Neural cell (in vitro differentiated cells): ENCODE results near the gene RBMS2. TPM values are rescaled to one million over a fixed set of nuclear protein-coding genes. Genes with fewer than 3 reads are reported as not detected.

Source experiments
- H2AFZ ChIP-seq: fragments of 200-600, 300-800 bp; sonication (generic), shearing (Covaris generic); 2 replicates; pipeline ENCODE4 v1.6.0; 2014; ENCODE audit warnings: low read depth, mild to moderate bottlenecking, antibody characterized with exemption, low read length, moderate library complexity
- H3F3A ChIP-seq: fragments of 200-600 bp; shearing (Covaris generic); 2 replicates; pipeline ENCODE4 v1.6.1; 2016; ENCODE audit warnings: mild to moderate bottlenecking, moderate library complexity, mixed read lengths, antibody characterized with exemption, low read length; ENCODE audit not compliant: insufficient read depth, poor library complexity, severe bottlenecking
- H3K27ac ChIP-seq: fragments of 200-600, 300-800 bp; sonication (generic), shearing (Covaris generic); 2 replicates; pipeline ENCODE4 v1.5.1; 2014; ENCODE audit warnings: mild to moderate bottlenecking, low read length, moderate library complexity
- H3K27me3 ChIP-seq: fragments of 300-800, 200-600 bp; sonication (generic), shearing (Covaris generic); 2 replicates; pipeline ENCODE4 v1.6.0; 2014; ENCODE audit warnings: mild to moderate bottlenecking, low read depth, low read length, moderate library complexity; ENCODE audit not compliant: insufficient read depth
- H3K36me3 ChIP-seq: fragments of 300-800, 200-600 bp; sonication (generic), shearing (Covaris generic); 2 replicates; pipeline ENCODE4 v1.5.1; 2014; ENCODE audit warnings: mild to moderate bottlenecking, antibody characterized with exemption, low read length, moderate library complexity; ENCODE audit not compliant: insufficient read depth
- H3K4me2 ChIP-seq: fragments of 300-800, 200-600 bp; sonication (generic), shearing (Covaris generic); 2 replicates; pipeline ENCODE4 v1.6.0; 2014; ENCODE audit warnings: mild to moderate bottlenecking, low read length
- H3K4me3 ChIP-seq: fragments of 300-800, 200-600 bp; sonication (generic), shearing (Covaris generic); 2 replicates; pipeline ENCODE4 v1.5.1; 2014; ENCODE audit warnings: mild to moderate bottlenecking, low read length, moderate library complexity
- H3K79me2 ChIP-seq: fragments of 200-600 bp; shearing (Covaris generic); replicated peaks from 2 replicates; pipeline ENCODE4 v1.6.0; 2014; ENCODE audit warnings: mild to moderate bottlenecking, low read length, moderate library complexity; ENCODE audit not compliant: insufficient read depth
- H3K9ac ChIP-seq: fragments of 300-800, 200-600 bp; sonication (generic), shearing (Covaris generic); 2 replicates; pipeline ENCODE4 v1.6.1; 2016; ENCODE audit warnings: mild to moderate bottlenecking, low read length, mixed read lengths
- H3K9me2 ChIP-seq: fragments of 200-600 bp; shearing (Covaris generic); 2 replicates; pipeline ENCODE4 v1.6.1; 2016; ENCODE audit warnings: mild to moderate bottlenecking, low read length, mixed read lengths; ENCODE audit not compliant: insufficient read depth
- H3K9me3 ChIP-seq: fragments of 200-600, 300-800 bp; sonication (generic), shearing (Covaris generic); 2 replicates; pipeline ENCODE4 v1.6.1; 2016; ENCODE audit warnings: mild to moderate bottlenecking, mixed run types, low read length, moderate library complexity, mixed read lengths
- H4K20me1 ChIP-seq: fragments of 200-600 bp; shearing (Covaris generic); 2 replicates; pipeline ENCODE4 v1.6.1; 2016; ENCODE audit warnings: mild to moderate bottlenecking, mixed run types; ENCODE audit not compliant: insufficient read depth
- CTCF ChIP-seq: fragments of 450-650 bp; IDR thresholded peaks from 2 replicates; pipeline ENCODE4 v1.5.1; 2014; ENCODE audit warnings: antibody characterized with exemption, mild to moderate bottlenecking, moderate library complexity; ENCODE audit not compliant: poor library complexity, severe bottlenecking
- EP300 ChIP-seq: fragments of 450-650 bp; conservative IDR thresholded peaks from 2 replicates; pipeline ENCODE4 v1.6.1; 2014; ENCODE audit warnings: antibody characterized with exemption, mild to moderate bottlenecking, moderate library complexity; ENCODE audit not compliant: poor library complexity, severe bottlenecking
- EZH2 ChIP-seq: fragments of 200-600, 300-800 bp; shearing (Covaris generic), sonication (generic); IDR thresholded peaks from 2 replicates; pipeline ENCODE4 v1.6.1; 2014; ENCODE audit warnings: antibody characterized with exemption, low read length, borderline replicate concordance, mild to moderate bottlenecking; ENCODE audit not compliant: insufficient read depth, poor library complexity, severe bottlenecking
- MXI1 ChIP-seq: fragments of 450-650 bp; conservative IDR thresholded peaks from 2 replicates; pipeline ENCODE4 v1.6.1; 2014; ENCODE audit warnings: antibody characterized with exemption, mild to moderate bottlenecking; ENCODE audit not compliant: poor library complexity, severe bottlenecking
- POLR2AphosphoS5 ChIP-seq: IDR thresholded peaks from 2 replicates; pipeline ENCODE4 v1.6.1; 2012
- RAD21 ChIP-seq: fragments of 450-650 bp; conservative IDR thresholded peaks from 2 replicates; pipeline ENCODE4 v1.6.1; 2014; ENCODE audit warnings: antibody characterized with exemption, mild to moderate bottlenecking, moderate library complexity
- REST ChIP-seq: IDR thresholded peaks from 2 replicates; pipeline ENCODE4 v1.6.1; 2012; ENCODE audit warnings: borderline replicate concordance
- SMC3 ChIP-seq: fragments of 450-650 bp; conservative IDR thresholded peaks from 2 replicates; pipeline ENCODE4 v1.6.1; 2014; ENCODE audit warnings: antibody characterized with exemption, mild to moderate bottlenecking, moderate library complexity; ENCODE audit not compliant: poor library complexity
- TAF1 ChIP-seq: IDR thresholded peaks from 2 replicates; pipeline ENCODE4 v1.6.1; 2012; ENCODE audit warnings: low read depth
- polyA plus RNA-seq: library from polyadenylated mRNA; depleted of rRNA; stranded (reverse); fragments of >200 nt; gene quantifications from 2 replicates; pipeline ENCODE4 v1.2.3, GENCODE V29; 2014

RBMS2 gene
- polyA plus RNA-seq, 1 donor from 2014 or later, result 2.4 TPM

DNA sequence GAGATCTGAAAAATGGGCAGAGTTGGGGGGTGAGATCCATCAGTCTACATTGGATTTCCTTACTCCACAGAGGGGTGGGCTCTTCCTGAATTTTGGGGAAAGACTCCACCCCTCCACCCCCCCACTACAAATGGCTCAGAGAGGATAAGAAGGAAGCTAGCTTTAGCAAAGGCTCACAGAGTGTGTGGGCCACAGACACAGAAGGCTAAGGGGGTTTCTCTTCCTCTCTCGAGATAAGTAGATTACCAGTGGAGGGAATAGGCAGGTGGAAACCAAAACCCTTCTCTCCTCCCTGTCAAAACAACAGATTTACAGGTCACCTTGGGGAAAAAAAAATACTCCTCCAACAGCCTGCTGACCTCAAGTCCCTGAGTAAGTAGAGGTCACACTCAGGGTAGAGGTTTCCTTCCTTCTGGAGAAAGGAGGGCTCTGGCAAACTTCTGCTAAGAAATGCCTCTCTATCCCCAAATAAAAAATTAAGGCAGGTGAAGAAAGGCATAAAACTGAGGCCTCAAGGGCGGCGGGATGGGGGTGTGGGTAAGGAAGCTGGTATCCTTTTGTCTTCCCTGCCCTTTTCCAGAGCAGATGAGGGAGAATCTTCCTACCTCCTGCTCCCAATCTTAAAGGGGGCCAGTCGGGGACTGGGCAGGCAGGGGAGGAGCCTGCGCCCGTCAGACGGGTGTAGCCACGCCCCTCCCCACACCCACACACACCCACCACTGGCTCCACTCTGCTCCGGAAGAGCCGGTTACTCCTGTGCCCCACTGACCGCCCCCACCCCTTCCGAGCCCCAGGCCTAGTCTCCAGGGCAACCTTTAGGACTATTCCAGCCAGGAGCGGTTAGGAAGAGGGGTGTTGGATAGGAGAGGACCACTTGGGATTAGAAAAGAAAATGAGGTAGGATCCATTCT is 110.4 kb downstream of the RBMS2 start:
- no peak overlapping the region for H3K27ac ChIP-seq
- TF ChIP-seq REST (no peak), TAF1 (no peak), SMC3 (no peak), RAD21 (no peak), EP300 (no peak), EZH2 (no peak), POLR2AphosphoS5 (no peak), CTCF (no peak), MXI1 (no peak)
- H3K36me3 ChIP-seq, result no peaks in the 10 kb centered on the region
- H3K4me3 ChIP-seq, result peak overlapping the region; percentile 17
- no peak overlapping the region for H3K4me2 ChIP-seq
- no peaks in the 10 kb centered on the region for H3K9me2 ChIP-seq
- peaks cover 38% of the 10 kb centered on the region for H3K79me2 ChIP-seq
- no peaks in the 10 kb centered on the region for H3K9me3 ChIP-seq
- no peaks in the 10 kb centered on the region for H4K20me1 ChIP-seq
- no peaks in the 10 kb centered on the region for H3K27me3 ChIP-seq
- H2AFZ ChIP-seq, result no peak overlapping the region
- H3K9ac ChIP-seq, result no peak overlapping the region
- peaks cover 5% of the 10 kb centered on the region for H3F3A ChIP-seq

- Histone ChIP-seq H3K9me3 (no peaks in the 10 kb centered on the region), H3K27me3 (no peaks in the 10 kb centered on the region), H3K27ac (no peak overlapping the region), H3F3A (peaks cover 10% of the 10 kb centered on the region), H2AFZ (no peak overlapping the region), H3K4me3 (peak overlapping the region; percentile 17), H3K36me3 (no peaks in the 10 kb centered on the region), H3K9ac (no peak overlapping the region), H3K9me2 (no peaks in the 10 kb centered on the region), H4K20me1 (no peaks in the 10 kb centered on the region), H3K79me2 (peaks cover 29% of the 10 kb centered on the region), H3K4me2 (no peak overlapping the region)
- TF ChIP-seq RAD21 (no peak), EZH2 (no peak), POLR2AphosphoS5 (no peak), MXI1 (no peak), SMC3 (no peak), TAF1 (no peak), REST (no peak), CTCF (no peak), EP300 (no peak)
Measured at GRCh38 chr12:56632701-56633467, 111.3 kb downstream of the RBMS2 start.
